ENCODE measurements around the gene MTM1.

DNA sequence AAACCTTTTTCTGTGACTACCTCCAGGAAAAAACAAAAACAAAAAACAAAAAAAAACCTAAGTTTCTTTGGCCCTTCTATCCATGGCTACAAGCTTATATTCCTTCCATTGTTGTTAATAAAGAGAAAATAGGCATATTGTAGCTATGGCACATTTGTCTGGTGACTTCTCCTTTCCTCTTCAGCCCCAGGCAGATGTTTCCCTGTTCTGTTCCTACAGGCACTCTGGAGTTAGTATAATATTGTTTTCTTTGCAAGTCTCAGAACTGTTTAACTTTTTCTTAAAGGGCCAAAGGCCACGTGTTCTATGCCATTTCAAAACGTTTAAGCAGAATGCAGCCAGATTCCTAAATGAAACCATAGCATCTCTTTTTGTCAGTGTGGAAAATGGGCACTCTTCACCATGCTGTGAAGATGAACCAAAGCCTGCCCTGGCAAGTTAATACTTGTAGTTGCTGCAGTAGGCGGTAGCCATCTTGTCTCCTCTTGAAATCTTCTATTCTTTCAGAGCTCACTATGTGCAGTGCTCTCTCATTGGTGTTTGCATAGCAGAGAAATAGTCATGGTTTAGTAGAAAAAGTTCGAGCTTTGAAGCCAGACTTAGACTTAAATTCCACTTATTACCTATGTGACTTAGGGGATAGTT, 80.0 kb downstream of the MTM1 start:
- TF ChIP-seq, protein P1, sequence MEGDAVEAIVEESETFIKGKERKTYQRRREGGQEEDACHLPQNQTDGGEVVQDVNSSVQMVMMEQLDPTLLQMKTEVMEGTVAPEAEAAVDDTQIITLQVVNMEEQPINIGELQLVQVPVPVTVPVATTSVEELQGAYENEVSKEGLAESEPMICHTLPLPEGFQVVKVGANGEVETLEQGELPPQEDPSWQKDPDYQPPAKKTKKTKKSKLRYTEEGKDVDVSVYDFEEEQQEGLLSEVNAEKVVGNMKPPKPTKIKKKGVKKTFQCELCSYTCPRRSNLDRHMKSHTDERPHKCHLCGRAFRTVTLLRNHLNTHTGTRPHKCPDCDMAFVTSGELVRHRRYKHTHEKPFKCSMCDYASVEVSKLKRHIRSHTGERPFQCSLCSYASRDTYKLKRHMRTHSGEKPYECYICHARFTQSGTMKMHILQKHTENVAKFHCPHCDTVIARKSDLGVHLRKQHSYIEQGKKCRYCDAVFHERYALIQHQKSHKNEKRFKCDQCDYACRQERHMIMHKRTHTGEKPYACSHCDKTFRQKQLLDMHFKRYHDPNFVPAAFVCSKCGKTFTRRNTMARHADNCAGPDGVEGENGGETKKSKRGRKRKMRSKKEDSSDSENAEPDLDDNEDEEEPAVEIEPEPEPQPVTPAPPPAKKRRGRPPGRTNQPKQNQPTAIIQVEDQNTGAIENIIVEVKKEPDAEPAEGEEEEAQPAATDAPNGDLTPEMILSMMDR (IDR thresholded peaks at IDR 0.05) = no peak
- TF ChIP-seq POLR2A (IDR thresholded peaks at IDR 0.05) = no peak
- TF ChIP-seq EP300 (IDR thresholded peaks at IDR 0.05) = no peak
